Upper lobe of right lung (tissue), 1 donor: ENCODE results near the gene CCM2. TPM values are rescaled to one million over a fixed set of nuclear protein-coding genes. Genes with fewer than 3 reads are reported as not detected.
"Not testable (repeated sequence)": the region's sequence is repeated elsewhere in the genome, so short reads cannot be mapped to it uniquely, and the experiment has no call there.

Experiments
- ATAC-seq: fragments of 200-7000 bp; cut with Tn5 transposase; one replicate; pipeline ENCODE4 v1.9.1; 2020; ENCODE audit warnings: mild to moderate bottlenecking, moderate library complexity
- DNase-seq: peaks from one replicate; pipeline ENCODE4 v3.0.0-alpha.2; 2020
- H3K27ac ChIP-seq: fragments of 200-600 bp; one replicate; pipeline ENCODE4 v1.8.0; 2022
- H3K27me3 ChIP-seq: fragments of 200-600 bp; one replicate; pipeline ENCODE4 v1.8.0; 2022; ENCODE audit warnings: mild to moderate bottlenecking
- H3K36me3 ChIP-seq: fragments of 200-600 bp; one replicate; pipeline ENCODE4 v1.8.0; 2022
- H3K4me1 ChIP-seq: fragments of 200-600 bp; one replicate; pipeline ENCODE4 v1.8.0; 2022
- H3K4me3 ChIP-seq: fragments of 200-600 bp; one replicate; pipeline ENCODE4 v1.8.0; 2022; ENCODE audit warnings: mild to moderate bottlenecking
- H3K9me3 ChIP-seq: fragments of 200-600 bp; one replicate; pipeline ENCODE4 v1.8.0; 2022
- intact Hi-C: fragments of 100-400 bp; cut with DNase I; formaldehyde crosslinking; loops from one replicate; pipeline ENCODE4 v1.11.0; 2022
- total RNA-seq: library from RNA; stranded (reverse); fragmentation: NEBNext Ultra II Directional; extraction: Animal tissue kit (Norgen Biotek cat#: 25700); gene quantifications from one replicate; pipeline ENCODE4 v1.2.1, GENCODE V29; 2021
- TF ChIP-seq, protein P1 (sequence below): fragments of 200-600 bp; IDR thresholded peaks from one replicate; pipeline ENCODE4 v1.8.0; 2022; ENCODE audit warnings: antibody characterized with exemption
- donor health status: DM: no; HTN: yes; CAD: no; lungs with severe emphysema.

Gene CCM2
- total RNA-seq, 1 donor from 2014 or later: 40.2 TPM

DNA sequence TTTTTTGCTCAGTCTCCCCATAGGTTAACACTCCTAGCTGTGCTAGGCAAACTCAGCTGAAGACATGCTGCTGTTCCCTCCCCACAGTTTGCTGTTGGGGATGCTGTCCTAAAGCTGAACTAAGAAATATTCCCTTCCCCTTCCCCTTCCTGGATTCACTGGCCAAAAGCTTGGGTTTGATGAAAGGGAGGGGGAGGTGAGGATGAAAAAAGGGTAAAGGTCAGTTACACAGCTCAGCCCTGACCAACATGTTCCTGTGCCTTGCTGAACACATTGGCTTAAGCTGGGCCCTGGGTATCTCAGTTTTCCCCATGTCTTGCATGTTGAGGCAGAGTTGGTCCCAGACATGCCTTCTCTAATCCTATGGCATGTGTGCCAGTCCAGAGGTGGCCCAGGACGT lies 15.3 kb downstream of the CCM2 start:
- TF ChIP-seq, protein P1, sequence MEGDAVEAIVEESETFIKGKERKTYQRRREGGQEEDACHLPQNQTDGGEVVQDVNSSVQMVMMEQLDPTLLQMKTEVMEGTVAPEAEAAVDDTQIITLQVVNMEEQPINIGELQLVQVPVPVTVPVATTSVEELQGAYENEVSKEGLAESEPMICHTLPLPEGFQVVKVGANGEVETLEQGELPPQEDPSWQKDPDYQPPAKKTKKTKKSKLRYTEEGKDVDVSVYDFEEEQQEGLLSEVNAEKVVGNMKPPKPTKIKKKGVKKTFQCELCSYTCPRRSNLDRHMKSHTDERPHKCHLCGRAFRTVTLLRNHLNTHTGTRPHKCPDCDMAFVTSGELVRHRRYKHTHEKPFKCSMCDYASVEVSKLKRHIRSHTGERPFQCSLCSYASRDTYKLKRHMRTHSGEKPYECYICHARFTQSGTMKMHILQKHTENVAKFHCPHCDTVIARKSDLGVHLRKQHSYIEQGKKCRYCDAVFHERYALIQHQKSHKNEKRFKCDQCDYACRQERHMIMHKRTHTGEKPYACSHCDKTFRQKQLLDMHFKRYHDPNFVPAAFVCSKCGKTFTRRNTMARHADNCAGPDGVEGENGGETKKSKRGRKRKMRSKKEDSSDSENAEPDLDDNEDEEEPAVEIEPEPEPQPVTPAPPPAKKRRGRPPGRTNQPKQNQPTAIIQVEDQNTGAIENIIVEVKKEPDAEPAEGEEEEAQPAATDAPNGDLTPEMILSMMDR: no peak
- peaks cover 6% of the 10 kb centered on the region for H3K4me1 ChIP-seq
- no peak overlapping the region for H3K27ac ChIP-seq
- H3K36me3 ChIP-seq: peaks cover 7% of the 10 kb centered on the region
- H3K4me3 ChIP-seq: no peak overlapping the region
- no peaks in the 10 kb centered on the region for H3K9me3 ChIP-seq
- intact Hi-C loops: no loop called here
- DNase-seq: peak; percentile 19
- no peak for ATAC-seq
- no peaks in the 10 kb centered on the region for H3K27me3 ChIP-seq

DNA sequence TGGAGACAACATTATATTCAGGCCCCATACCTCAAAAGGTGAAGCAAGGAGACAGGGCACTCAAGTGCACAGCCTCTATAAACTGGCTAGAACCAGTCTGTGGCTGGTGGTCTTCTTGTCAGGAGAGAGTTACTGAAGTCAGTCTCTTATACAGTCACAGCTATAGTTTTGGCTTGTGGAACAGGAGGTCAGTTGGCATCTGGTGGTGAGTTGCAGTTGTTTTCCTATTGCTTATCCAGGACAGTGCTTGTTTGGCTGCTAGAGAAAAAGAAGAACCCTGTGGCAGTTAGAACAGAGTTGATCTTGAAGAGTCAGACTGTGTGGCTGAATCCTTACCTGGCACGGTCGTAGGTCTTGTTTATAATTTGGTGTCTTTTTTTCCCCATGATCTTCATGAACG lies 17.3 kb downstream of the CCM2 start:
- Histone ChIP-seq H3K36me3 (peaks cover 7% of the 10 kb centered on the region), H3K27ac (no peak overlapping the region), H3K9me3 (no peaks in the 10 kb centered on the region), H3K4me1 (peaks cover 6% of the 10 kb centered on the region), H3K4me3 (no peak overlapping the region), H3K27me3 (no peaks in the 10 kb centered on the region)
- TF ChIP-seq, protein P1: no peak
- no peak for DNase-seq
- intact Hi-C loops: no loop called here
- ATAC-seq: no peak

- no peak for ATAC-seq
- H3K27ac ChIP-seq: no peak overlapping the region
- H3K27me3 ChIP-seq: no peaks in the 10 kb centered on the region
- no peaks in the 10 kb centered on the region for H3K36me3 ChIP-seq
- intact Hi-C loops: no loop called here
- no peaks in the 10 kb centered on the region for H3K9me3 ChIP-seq
- H3K4me1 ChIP-seq: no peaks in the 10 kb centered on the region
- DNase-seq: peak; percentile 11
- TF ChIP-seq, protein P1: no peak
- no peak overlapping the region for H3K4me3 ChIP-seq
Measured at GRCh38 chr7:45020915-45021314, 20.9 kb downstream of the CCM2 start.

- ATAC-seq: peak; percentile 20
Measured at GRCh38 chr7:45021604-45022296, 21.7 kb downstream of the CCM2 start.

DNA sequence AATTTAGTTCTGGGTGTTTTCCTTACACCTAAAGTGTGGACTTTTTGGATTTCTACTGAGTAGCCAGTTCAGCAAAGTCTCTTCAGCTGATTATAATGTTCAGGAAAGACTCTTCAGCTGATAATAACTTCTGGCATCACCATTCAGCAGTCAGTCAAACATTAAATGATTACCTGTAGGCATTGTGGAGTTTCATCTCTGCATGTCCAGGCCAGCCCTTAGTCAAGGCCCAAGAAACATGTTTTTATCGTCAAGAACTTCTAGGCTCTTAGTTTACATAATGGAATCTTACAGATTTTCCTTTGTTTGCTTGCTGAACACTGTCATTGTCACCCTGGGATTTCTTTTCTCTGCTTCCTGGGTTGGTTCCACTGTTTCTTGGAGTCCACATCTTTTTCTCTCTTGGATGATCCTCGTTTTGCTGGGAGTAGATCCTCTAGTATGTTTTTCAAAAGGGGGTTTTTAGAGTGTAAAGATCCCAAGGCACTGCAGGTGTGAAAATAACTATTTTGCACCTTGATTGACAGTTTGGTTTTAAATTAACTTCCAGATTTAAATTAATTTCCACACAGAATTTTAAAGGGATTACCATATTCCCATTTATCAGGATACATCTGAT lies 24.2 kb downstream of the CCM2 start:
- TF ChIP-seq, protein P1: no peak
- Histone ChIP-seq H3K9me3 (no peaks in the 10 kb centered on the region), H3K4me3 (no peak overlapping the region), H3K36me3 (peaks cover 6% of the 10 kb centered on the region), H3K27me3 (no peaks in the 10 kb centered on the region), H3K27ac (no peak overlapping the region), H3K4me1 (no peaks in the 10 kb centered on the region)
- intact Hi-C loops: no loop called here
- ATAC-seq: no peak
- no peak for DNase-seq

More at GRCh38 chr7:45021604-45022296, 21.7 kb downstream of the CCM2 start:
- Histone ChIP-seq H3K4me1 (no peaks in the 10 kb centered on the region), H3K4me3 (no peak overlapping the region), H3K9me3 (no peaks in the 10 kb centered on the region), H3K36me3 (no peaks in the 10 kb centered on the region), H3K27ac (no peak overlapping the region), H3K27me3 (no peaks in the 10 kb centered on the region)
- intact Hi-C loops: no loop called here
- TF ChIP-seq, protein P1: no peak
- DNase-seq: no peak

DNA sequence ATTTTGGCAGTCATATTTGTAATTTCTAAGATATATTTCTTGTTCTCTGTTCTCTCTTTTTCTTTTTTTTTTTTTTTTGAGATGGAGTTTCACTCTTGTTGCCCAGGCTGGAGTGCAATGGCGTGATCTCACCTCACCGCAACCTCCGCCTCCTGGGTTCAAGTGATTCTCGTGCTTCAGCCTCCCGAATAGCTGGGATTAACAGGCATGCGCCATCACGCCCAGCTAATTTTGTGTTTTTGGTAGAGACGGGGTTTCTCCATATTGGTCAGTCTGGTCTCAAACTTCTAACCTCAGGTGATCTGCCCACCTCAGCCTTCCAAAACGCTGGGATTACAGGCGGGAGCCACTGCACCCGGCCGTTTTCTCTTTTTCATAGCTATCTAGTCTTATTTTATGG lies 25.5 kb downstream of the CCM2 start:
- H3K4me1 ChIP-seq, ATAC-seq, H3K27me3 ChIP-seq, DNase-seq, intact Hi-C loops, H3K27ac ChIP-seq, H3K4me3 ChIP-seq, H3K9me3 ChIP-seq, H3K36me3 ChIP-seq: not testable (repeated sequence)
